ENCODE results near the gene HMGCL.
A peak's percentile ranks its signal among the peaks of the same experiment; 100 is the strongest.

DNA sequence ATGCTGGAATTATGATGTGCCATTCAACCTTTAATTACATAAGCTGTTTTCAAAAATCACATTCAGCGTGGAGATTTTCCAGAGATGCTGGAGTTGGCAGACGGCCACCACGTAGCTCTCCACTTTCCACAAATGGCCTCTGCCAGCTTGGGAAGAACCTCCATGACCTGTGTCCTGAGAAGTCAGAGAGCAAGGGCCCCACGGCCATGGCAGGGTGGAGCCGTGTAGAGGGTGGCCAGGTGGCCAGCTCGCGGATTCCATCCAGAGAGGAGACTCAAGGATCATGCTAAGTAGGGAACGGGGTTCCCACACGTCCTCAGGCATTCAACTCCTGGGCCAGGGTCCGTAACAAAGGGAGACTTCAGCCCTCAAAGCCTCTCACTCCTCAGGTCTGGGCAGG is 23.4 kb downstream of the HMGCL start:
- 0 out of 2 replicates have a peak, but pooled peaks have one; percentile 20 for TF ChIP-seq GATA2 (IDR thresholded peaks at IDR 0.05; ENCODE audit: low read depth, low read length)
- TF ChIP-seq GATA3 (IDR thresholded peaks at IDR 0.05; ENCODE audit: low read depth, low read length) = no peak

Measured in SH-SY5Y (cell line).